HG03135 (cell line): Measurements from ENCODE around the gene STYXL1.
"Not testable (repeated sequence)": the region's sequence is repeated elsewhere in the genome, so short reads cannot be mapped to it uniquely, and the experiment has no call there.

ENCODE experiments used
- ATAC-seq: cut with Tn5 transposase; IDR thresholded peaks from one replicate; pipeline ENCODE4 v1.9.1; 2021; ENCODE audit warnings: mild to moderate bottlenecking, moderate library complexity; ENCODE audit not compliant: unreplicated experiment

STYXL1 gene

DNA sequence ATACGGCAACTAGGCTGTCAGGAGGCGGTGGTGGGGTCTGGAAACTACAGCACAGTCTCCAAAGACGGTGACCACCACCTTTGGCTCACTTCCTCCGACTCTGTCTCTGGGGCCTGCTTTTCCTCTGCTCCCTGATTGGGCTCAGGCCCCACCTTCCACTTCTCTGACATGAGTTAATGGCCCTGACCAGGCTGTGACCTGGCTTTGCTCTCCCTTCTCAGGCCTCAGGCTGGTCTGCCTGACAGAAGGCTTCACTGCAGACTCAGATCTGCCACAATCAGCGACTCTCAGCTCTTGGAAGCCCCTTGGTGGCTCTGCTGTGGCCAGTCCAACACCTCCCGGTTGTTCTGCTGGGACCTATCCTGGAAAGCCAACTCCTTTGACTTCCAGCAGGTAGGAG lies 7.7 kb downstream of the STYXL1 start:
- no peak for ATAC-seq

DNA sequence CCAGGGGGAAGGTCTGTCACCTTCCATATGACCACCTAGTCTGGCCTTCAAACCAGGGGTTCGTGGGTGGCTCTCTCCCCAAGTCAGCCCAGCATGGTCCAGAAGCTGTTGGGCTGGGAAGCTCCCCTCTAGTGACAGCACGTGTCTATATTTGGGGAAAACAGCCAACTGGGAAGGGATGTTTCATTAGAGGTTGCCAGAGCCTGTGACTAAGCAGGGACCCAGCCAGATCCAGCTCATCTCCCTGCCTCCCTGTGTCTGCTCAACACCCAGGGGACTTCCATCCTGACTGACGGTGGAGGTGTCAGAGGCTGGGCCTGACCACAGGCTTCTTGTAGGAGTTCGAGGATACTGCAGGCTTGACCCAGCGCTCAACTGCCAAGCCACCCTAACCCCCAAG lies 10.5 kb downstream of the STYXL1 start:
- ATAC-seq: no peak

DNA sequence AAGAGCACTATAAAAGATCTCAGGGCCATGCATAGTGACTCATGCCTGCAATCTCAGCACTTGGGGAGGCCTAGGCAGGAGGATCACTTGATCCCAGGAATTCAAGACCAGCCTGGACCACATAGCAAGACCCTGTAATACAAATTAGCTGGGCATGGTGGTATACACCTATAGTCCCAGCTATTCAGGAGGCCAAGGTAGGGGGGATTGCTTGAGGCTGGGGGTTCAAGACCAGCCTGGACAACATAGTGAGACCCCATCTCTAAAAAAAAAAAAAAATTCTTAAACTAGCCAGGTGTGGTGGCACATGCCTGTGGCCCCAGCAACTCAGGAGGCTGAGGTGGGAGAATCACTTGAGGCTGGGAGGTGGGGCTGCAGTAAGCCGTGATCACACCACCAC lies 15.8 kb downstream of the STYXL1 start:
- no peak for ATAC-seq

DNA sequence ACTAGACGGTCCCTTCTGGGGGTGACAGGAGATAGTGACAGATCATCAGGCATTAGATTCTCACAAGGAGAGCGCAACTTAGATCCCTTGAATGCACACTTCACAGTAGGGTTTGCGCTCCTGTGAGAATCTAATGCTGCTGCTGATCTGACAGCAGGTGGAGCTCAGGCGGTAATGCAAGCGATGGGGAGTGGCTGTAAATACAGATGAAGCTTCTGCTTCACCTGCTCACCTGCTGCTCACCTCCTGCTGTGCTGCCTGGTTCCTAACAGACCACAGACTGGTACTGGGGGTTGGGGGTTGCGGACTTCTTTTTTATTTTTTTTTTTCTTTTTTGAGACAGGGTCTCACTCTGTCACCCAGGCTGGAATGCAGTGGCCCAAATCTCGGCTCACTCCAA lies 18.1 kb downstream of the STYXL1 start:
- ATAC-seq: not testable (repeated sequence)

DNA sequence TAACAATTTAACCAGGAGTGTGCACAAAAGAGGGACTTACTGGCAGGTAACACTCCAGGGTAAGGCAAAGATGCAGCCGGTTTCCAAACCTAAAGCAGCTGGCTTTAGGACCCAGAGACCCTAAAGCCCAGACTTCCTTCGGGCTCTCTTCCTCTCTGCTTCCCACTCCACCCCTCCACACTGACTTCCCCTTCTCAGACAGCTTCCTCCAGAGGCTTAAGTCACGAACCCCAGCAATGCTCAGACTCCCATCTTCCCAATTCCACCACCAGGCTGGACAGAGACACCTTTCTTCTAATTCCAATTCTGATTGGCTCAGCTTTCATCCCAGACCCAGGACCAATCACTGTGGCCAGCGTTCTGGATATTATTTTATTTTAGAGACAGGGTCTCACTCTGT lies 24.8 kb downstream of the STYXL1 start:
- ATAC-seq: no peak

DNA sequence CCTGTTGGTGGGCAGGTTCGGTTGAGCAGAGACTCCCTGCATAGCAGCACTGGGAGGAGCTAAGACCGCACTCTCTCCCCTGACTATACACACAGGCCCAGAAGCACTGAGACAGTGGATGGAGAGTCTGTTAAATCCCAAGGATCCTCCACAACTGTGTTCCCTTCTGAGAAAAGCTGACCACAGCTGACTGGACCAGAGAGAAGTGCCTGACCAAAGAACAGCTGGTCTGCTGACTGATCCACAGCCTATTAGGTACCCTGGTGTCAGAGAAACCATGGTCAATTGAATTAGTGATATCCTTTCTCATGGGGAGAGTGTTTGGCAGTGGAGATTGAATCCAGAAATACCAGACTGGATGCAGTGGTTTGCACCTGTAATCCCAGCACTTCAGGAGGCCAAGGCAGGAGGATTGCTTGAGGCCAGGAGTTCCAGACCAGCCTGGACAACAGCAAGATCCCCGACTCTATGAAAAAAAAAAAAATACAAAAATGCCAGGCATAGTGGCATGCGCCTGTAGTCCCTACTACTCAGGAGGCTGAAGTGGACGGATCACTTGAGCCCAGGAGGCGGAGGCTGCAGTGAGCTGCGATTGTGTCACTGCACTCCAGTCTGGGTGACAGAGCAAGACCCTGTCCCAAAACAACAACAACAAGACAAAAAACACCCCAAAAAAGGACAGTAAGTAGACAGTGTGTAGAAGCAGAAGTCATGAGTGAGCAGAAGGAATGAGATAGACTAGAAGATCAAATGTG lies 25.6 kb downstream of the STYXL1 start:
- no peak for ATAC-seq

DNA sequence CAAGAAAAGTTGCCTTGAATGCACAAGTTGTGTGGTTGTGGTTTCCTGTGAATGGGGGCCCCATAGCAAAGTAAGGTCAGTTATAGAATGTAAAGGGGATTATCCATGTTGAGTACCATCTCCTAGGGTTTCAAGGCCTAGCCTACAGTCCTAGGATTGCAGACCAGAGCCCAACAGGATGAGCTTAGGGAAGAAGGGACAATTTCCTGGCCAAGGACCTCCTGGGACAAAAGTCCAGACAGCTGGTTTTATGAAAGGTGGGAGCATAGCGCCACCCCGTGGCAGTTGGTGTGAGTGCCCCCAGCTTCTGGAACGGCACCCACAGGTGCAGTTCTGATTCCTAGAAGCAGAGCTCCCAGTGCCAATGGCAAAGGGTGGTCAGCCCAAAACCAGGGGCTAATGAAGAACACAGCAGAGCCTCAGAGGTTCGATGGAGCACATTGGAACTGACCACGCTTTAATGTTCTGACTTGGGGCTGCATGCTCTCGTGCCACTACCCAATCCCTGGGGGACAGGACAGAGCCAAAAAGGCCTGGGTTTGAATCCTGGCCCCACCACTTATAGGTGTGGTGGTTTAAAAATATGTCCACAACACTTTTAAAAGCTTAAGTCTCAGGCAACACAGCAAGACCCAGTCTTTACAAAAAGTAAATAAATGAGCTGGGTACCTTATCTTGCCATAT lies 27.6 kb downstream of the STYXL1 start:
- no peak for ATAC-seq

DNA sequence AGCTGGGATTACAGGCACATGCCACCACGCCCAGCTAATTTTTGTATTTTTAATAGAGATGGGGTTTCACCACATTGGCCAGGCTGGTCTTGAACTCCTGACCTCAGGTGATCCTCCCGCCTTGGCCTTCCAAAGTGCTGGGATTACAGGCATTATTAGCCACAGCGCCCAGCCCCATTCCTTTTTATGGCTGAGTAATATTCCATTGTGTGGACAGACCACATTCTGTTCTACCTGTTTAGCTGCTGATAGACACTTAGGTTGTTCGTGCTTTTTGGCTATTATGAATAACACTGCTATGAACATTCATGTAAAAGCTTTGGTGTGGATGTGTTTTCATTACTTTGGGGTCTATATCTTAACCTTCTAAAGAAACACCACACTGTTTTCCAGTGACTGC lies 29.3 kb downstream of the STYXL1 start:
- not testable (repeated sequence) for ATAC-seq

DNA sequence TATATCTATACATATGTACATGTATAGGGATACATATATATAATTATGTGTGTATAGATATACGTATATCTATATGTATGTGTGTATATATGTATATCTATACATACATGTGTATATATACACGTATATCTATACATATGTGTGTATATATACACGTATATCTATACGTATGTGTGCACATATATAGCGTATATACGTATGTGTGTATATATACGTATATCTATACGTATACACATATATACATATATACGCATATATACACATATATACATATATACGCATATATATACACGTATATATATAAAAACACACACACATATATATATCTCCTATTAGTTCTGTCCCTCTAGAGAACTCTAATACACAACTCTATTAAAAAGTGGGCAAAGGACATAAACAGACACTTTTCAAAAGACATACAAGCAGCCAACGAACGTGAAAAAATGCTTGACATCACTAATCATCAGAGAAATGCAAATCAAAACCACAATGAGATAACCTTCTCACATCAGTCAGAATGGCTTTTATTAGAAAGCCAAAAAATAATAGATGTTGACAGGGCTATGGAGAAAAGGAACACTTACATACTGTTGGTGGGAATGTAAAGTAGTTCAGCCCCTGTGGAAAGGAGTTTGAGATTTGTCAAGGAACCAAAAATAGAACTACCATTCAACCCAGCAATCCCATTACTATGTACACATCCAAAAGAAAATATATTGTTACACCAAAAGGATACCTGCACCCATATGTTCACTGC lies 31.4 kb downstream of the STYXL1 start:
- no peak for ATAC-seq

DNA sequence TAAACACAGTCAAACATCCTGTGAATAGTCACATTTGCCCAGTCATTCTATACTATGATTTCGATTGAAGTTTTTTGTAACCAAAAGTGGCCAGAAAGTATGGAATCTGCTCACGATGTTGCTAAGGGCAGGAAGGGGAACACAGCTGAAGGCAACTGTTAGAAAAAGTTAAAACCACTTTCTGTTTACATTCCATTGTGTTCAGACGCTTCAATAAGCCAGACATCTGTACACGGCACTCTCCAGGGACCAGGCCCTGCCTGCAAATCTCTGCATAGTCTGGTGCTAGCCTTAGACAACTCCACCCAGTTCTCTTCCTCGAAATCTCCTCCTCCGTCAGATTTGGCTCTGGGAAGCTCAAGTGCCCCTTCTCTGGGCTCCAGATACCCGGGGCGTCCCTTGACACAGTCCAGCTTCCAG lies 36.3 kb downstream of the STYXL1 start:
- no peak for ATAC-seq

DNA sequence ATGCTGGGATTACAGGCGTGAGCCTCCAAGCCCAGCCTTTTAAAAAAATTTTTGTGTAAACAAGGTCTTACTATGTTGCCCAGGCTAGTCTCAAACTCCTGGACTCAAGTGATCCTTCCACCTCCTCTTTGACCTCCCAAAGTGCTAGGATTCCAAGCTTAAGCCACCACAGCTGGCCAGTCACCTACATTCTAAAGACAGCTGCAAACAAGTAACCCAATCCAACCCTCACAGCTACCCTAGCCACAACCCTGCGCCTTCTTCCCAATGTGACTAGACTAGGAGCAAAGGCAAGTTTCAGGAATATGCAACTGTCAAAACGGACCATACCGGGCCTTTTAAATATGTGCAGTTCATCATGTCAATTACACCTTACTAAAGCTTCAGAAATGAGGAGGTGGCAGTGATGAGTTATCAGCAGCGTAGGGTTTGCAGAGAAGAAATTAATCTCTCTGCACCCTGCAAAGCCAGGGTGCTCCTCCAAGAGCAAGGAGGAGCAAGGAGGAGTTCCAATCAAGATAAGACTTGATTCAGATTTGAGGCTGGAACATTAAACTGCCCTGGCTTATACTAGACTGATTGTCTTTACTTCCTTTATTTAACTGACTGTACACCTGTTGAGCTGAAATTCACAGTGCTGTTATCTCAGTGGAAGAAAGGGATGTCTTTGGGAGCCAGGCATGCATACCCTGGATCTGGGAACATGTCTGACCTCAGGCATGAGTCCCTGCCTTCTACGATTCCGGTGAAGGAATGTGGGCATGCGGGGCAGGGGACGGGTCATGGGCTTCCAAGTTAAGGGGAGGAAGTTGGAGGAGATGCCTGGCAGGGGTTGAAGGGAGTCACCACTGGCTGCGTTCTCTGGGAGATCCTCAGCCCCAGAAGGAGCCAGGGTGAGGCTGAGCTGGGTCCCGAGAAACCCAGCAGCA lies 37.9 kb downstream of the STYXL1 start:
- no peak for ATAC-seq

DNA sequence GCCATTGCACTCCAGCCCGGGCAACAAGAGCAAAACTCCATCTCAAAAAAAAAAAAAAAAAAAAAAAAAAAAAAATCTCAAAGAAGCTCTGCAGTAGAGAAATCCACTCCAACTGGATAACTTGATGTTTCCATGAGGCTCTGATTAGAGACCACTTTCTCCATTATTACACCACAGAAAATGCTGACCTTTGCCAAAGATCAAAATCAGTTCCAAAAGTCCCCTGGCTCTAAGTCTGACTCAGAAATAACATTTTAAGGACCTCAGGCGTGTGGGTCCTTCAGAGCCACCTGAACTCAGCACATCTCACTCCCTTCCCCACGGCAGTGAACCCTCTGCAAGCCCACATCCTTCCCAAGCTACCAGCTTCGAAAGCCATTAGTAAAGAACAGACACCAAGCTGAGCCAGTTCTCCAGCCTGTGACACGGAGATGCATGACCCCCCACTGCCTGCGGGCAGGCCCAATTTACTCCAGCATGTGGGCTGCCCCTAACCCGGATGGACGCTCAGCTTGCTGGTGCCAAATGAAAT lies 39.6 kb downstream of the STYXL1 start:
- no peak for ATAC-seq

DNA sequence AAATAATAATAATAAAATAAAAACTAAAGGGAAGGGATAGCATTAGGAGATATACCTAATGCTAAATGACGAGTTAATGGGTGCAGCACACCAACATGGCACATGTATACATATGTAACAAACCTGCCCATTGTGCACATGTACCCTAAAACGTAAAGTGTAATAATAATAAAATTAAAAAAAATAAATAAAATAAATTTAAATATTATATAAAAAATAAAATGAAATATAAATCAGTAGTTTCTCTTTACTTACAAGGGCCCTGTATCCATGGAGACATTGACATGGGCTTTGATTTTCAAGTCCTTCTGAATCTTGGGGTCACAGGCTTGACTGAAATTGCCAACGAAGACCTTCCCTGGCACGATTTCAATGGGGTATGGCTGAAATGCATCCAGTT lies 42.8 kb downstream of the STYXL1 start:
- not testable (repeated sequence) for ATAC-seq

DNA sequence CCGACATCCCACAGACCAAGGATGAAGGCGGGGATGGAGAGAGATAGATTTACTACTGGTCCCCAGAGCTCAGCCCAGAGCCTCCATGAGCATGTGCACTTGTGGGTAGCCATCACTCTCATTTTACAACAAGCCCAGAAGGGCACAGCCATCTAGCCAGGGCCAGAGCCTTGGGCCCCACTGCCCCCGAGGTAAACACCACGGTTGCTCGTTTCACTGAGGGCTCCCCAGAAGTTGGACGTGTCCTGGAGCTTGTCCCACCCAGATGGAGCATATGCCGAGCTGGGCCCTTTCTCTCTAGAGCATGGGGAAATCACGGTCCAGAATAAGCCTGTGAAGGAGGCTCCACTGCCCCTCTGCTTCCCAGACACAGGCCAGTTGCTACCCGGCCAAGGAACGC lies 44.4 kb downstream of the STYXL1 start:
- ATAC-seq: no peak

DNA sequence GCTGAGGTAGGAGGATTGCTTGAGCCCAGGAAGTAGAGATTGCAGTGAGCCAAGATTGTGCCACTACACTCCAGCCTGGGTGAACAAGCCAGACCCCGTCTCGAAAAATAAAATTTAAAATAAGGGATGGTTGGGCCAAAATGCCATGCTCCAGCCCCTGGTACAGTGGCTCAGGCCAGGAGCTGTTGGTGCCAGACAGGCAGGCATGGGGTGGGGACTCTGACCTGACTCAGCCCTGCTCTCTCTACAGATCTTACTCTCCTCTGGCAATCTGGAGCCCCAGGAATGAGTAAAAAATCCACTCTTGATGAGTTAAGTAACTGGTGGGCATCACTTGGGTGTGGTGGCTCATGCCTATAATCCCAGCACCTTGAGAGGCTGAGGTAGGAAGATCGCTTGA lies 45.0 kb downstream of the STYXL1 start:
- no peak for ATAC-seq

DNA sequence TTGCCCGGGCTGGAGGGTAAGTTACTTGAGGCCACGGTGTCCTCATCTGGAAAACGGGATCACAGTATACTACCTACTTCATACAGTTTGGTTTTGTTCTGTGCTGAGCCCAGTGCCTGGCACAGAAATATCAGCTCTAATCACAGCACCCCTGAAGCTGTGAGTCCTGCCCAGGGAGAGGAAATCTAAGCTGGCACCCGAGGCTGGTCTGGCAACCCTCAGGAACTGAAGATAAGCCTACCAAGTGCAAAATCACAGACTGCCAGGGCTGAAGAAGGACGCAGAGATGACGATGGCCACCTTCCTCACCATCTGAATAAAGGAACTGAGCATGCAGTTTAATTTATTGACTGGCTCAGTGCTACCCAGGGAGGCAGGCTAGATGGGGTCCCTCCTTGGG lies 45.7 kb downstream of the STYXL1 start:
- no peak for ATAC-seq

DNA sequence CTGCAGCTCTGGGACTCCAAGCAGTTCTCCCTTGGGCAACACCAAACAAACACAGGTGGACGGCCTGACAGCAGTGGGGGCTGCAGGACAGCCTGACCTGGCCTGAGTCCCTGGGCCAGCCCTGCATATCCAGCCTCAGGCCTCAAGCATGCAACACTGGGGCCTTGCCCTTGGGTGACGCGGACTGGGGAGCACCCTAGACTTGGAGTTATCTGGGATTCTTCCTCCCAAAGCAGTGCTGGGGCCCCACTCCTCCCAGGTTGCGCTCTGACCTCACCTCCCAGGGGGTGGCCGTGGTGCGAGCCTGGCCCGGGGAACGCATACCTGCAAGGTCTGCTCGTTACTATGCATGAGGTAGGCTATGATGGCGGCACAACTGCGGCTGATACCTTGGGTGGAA lies 47.2 kb downstream of the STYXL1 start:
- no peak for ATAC-seq

DNA sequence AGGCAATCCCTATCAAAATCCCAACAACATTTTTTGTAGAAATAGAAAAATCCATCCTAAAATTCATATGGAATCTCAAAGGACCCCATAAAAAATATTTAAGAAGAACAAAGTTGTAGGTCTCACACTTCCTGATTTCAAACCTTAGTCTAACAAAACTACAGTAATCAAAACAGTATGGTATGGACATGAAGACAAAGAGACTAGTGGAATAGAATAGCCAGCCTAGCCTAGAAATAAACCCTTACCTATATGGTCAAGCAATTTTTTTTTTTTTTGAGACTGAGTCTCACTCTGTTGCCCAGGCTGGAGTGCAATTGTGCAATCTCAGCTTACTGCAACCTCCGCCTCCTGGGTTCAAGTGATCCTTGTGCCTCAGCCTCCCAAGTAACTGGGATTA lies 49.8 kb downstream of the STYXL1 start:
- ATAC-seq: no peak

DNA sequence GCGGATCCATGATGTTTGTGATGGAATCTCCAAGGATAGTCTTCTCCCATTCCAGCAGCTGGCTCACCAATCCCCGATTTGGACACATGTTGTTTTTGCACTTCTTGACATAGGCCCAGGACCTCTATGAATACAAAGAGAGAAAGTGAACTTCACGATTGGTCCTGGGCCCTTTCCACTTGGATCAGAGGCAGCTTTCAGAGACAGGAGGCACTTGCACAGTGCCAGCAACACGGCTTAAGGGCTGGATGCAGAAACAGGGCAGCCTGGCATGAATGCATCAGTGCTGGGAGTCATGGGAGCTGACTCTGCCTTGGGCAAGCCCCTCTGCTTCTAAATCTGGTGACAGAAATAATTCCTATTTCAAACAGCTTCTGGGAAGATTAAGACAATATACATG lies 51.3 kb downstream of the STYXL1 start:
- ATAC-seq: no peak

DNA sequence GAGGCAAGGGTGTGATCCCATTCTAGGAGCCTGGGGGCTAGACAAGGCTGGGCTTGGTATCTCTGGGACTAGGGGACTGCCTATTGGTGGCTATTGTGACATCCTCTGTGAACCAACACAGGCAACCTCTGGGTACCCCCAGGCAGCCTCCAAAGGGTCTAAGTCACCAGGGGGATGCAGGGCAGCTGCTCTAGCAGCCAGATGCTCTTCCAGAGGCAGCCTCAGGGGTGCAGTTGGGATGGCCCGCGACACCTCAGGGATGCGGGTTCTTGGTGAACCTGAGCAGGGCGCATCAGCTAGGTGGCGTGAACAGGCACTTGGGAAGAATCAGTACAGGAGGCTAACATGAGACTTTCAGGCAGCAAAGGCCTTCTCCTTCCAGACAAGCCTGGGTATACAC lies 51.8 kb downstream of the STYXL1 start:
- no peak for ATAC-seq

DNA sequence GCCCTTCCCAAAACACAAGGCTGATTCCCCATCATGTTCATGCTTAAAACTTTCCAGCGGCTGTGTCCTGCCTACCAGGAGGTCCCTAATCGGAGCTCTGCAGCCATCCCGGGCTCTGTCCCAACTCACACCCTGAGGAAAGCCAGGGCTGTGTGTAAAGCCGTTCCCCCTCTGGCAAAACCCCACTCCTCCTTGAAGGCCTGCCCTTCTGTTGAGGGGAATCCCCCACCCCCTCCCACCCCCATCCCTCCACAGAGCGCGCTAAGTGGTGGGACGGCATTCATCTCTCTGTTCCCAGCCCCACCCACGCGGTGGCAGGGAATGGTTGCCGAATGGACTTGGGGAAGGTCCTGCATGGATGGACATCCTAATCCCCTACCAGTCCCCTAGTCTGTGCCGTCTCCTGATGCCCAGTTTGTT lies 52.7 kb downstream of the STYXL1 start:
- ATAC-seq: no peak
